ENCODE results near the gene FBXL14. TPM values are rescaled to one million over a fixed set of nuclear protein-coding genes. Genes with fewer than 3 reads are reported as not detected.

Gene FBXL14
- polyA plus RNA-seq, 1 of the 3 experiments (the other 2 are of a cell fraction): 11.3 TPM

DNA sequence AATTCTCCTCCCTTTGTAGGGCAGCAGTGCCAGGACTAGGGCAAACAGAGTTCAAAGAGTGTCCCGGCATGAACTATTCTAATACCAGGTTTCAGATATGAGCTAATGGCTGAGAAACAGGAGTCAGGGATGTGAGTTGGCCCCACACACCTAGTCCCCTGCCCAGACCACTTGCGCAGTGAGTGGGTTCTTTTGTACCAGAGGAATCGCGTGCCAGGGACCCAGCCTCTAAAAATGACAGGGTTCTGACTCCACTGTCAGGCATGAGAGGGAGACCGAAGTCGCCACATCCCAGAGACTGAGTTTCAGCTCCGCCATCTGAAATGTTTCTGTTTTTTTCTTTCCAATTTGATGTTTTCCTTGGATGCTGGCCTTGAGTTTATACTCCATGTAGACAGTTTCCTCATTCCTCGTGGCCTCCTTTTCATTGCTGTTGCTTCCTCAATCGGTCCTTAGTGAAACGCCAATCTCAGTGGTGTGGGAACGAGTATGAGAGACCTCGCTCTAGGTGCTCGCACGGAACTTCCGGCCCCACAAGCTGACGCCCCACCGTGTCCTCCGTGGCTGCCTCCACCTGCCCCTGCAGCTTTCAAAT lies 31.5 kb downstream of the FBXL14 start:
- H3K9me2 ChIP-seq: no peaks in the 10 kb centered on the region
- DNase-seq: no peak
- H3K27me3 ChIP-seq (ENCODE audit: insufficient read depth): no peaks in the 10 kb centered on the region
- peaks cover 65% of the 10 kb centered on the region for H4K20me1 ChIP-seq (ENCODE audit: insufficient read depth)
- H2AFZ ChIP-seq (ENCODE audit: low read depth): no peak overlapping the region
- peaks cover 100% of the 10 kb centered on the region for H3K79me2 ChIP-seq (ENCODE audit: insufficient read depth)
- H3K4me2 ChIP-seq: no peak overlapping the region
- no peak overlapping the region for H3K4me3 ChIP-seq (ENCODE audit: low read depth in 2 of 2, low read length in 1 of 2)
- H3K36me3 ChIP-seq (replicated peaks in 1 of 2; ENCODE audit: control insufficient read depth in 1 of 2, insufficient read depth in 2 of 2, low read length in 1 of 2): no peaks in the 10 kb centered on the region
- H3K4me1 ChIP-seq (ENCODE audit: control insufficient read depth in 1 of 2, insufficient read depth in 2 of 2, low read depth in 1 of 2, low read length in 1 of 2): peaks cover 0 to 12% of the 10 kb centered on the region in 2 experiments; a peak in 1 of 4 replicates
- 90% methylated on average over 17 of the region's 18 CpGs for WGBS (ENCODE audit: low lambda C conversion rate)
- no peak overlapping the region; a peak in 1 of 4 replicates for H3K27ac ChIP-seq (ENCODE audit: low read depth in 2 of 2, low read length in 1 of 2)
- H3K9me3 ChIP-seq: no peaks in the 10 kb centered on the region
- H3K9ac ChIP-seq: no peak overlapping the region
- POLR2A ChIA-PET: no interaction called here
- CTCF ChIA-PET: interaction anchor here (2.6 to 4.2 kb wide), 2 partner anchors 20 to 445 kb away, joined by 10 to 16 read pairs; no protein-coding TSS in a partner anchor
- no peak for TF ChIP-seq RXRA (IDR thresholded peaks at IDR 0.05; ENCODE audit: borderline replicate concordance, low read depth)
- TF ChIP-seq RFX5 (IDR thresholded peaks at IDR 0.05; ENCODE audit: low read length): no peak
- TF ChIP-seq FOSL2 (IDR thresholded peaks at IDR 0.05; ENCODE audit: borderline replicate concordance, low read depth): no peak
- TF ChIP-seq EP300 (IDR thresholded peaks at IDR 0.05; ENCODE audit: borderline replicate concordance in 1 of 2, low read depth in 1 of 2, low read length in 1 of 2): no peak
- TF ChIP-seq NFIC (IDR thresholded peaks at IDR 0.05; ENCODE audit: borderline replicate concordance): no peak
- TF ChIP-seq SIN3A (IDR thresholded peaks at IDR 0.05; ENCODE audit: borderline replicate concordance, low read depth, low read length): no peak
- TF ChIP-seq TEAD4 (IDR thresholded peaks at IDR 0.05; ENCODE audit: borderline replicate concordance, insufficient read depth): no peak
- no peak for TF ChIP-seq JUND (IDR thresholded peaks at IDR 0.05)
- TF ChIP-seq, protein P1, sequence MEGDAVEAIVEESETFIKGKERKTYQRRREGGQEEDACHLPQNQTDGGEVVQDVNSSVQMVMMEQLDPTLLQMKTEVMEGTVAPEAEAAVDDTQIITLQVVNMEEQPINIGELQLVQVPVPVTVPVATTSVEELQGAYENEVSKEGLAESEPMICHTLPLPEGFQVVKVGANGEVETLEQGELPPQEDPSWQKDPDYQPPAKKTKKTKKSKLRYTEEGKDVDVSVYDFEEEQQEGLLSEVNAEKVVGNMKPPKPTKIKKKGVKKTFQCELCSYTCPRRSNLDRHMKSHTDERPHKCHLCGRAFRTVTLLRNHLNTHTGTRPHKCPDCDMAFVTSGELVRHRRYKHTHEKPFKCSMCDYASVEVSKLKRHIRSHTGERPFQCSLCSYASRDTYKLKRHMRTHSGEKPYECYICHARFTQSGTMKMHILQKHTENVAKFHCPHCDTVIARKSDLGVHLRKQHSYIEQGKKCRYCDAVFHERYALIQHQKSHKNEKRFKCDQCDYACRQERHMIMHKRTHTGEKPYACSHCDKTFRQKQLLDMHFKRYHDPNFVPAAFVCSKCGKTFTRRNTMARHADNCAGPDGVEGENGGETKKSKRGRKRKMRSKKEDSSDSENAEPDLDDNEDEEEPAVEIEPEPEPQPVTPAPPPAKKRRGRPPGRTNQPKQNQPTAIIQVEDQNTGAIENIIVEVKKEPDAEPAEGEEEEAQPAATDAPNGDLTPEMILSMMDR (IDR thresholded peaks at IDR 0.05): no peak
- no peak for TF ChIP-seq RCOR1 (IDR thresholded peaks at IDR 0.05; ENCODE audit: low read length)
- H3F3A ChIP-seq (replicated peaks; ENCODE audit: insufficient read depth): no peaks in the 10 kb centered on the region

DNA sequence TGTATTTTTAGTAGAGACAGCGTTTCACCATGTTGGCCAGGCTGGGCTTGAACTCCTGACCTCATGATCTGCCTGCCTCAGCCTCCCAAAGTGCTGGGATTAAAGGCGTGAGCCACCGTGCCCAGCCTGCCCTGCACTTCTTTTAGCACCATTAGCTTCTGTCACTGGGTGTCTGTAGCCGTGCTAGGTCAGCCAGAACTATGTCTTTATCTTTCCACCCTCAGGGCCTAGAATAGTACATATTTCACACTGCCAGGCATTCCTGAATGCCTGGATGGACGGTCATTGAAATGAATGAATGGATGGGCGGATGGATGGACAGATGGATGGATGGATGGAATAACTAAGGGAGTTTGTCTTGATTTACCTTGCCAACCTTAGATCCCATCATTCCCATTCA lies 33.7 kb downstream of the FBXL14 start:
- Histone ChIP-seq H4K20me1 (ENCODE audit: insufficient read depth) (peaks cover 54% of the 10 kb centered on the region), H3K27me3 (ENCODE audit: insufficient read depth) (no peaks in the 10 kb centered on the region), H3F3A (replicated peaks; ENCODE audit: insufficient read depth) (no peaks in the 10 kb centered on the region), H3K4me3 (ENCODE audit: low read depth in 2 of 2, low read length in 1 of 2) (no peak overlapping the region), H3K4me2 (no peak overlapping the region), H3K36me3 (replicated peaks in 1 of 2; ENCODE audit: control insufficient read depth in 1 of 2, insufficient read depth in 2 of 2, low read length in 1 of 2) (no peaks in the 10 kb centered on the region), H3K27ac (ENCODE audit: low read depth in 2 of 2, low read length in 1 of 2) (no peak overlapping the region), H3K4me1 (ENCODE audit: control insufficient read depth in 1 of 2, insufficient read depth in 2 of 2, low read depth in 1 of 2, low read length in 1 of 2) (peaks cover 0 to 12% of the 10 kb centered on the region in 2 experiments; a peak in 1 of 4 replicates), H2AFZ (ENCODE audit: low read depth) (no peak overlapping the region), H3K9me3 (no peaks in the 10 kb centered on the region), H3K9ac (no peak overlapping the region), H3K79me2 (ENCODE audit: insufficient read depth) (peaks cover 100% of the 10 kb centered on the region), H3K9me2 (no peaks in the 10 kb centered on the region)
- WGBS (ENCODE audit: low lambda C conversion rate): 78% methylated on average over 6 of the region's 6 CpGs
- TF ChIP-seq, protein P2, sequence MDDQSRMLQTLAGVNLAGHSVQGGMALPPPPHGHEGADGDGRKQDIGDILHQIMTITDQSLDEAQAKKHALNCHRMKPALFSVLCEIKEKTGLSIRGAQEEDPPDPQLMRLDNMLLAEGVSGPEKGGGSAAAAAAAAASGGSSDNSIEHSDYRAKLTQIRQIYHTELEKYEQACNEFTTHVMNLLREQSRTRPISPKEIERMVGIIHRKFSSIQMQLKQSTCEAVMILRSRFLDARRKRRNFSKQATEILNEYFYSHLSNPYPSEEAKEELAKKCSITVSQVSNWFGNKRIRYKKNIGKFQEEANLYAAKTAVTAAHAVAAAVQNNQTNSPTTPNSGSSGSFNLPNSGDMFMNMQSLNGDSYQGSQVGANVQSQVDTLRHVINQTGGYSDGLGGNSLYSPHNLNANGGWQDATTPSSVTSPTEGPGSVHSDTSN (IDR thresholded peaks at IDR 0.05): no peak
- no peak for DNase-seq
- ChIA-PET CTCF (interaction anchor here (2.6 to 4.2 kb wide), 2 partner anchors 23 to 443 kb away, joined by 10 to 16 read pairs; no protein-coding TSS in a partner anchor), POLR2A (no interaction called here)
